Measurements from ENCODE around the gene TBC1D10B.

TBC1D10B gene

GRCh38 chr16:30370456-30371247 is at the start of gene TBC1D10B:
Gene TBC1D10B, minus strand, starts transcription at chr16:30370494. Its CDS starts 311 bp downstream, at chr16:30370183.
- DNase-seq = peak; percentile 98

GRCh38 chr16:30418350-30419181 is 48.3 kb upstream of the TBC1D10B start:
- no peak for DNase-seq

GRCh38 chr16:30417529-30418349 is 47.4 kb upstream of the TBC1D10B start:
- DNase-seq = no peak

- no peak for DNase-seq
These were observed 46.6 kb upstream of the TBC1D10B start for GRCh38 chr16:30416624-30417528.

GRCh38 chr16:30416047-30416603 is 45.8 kb upstream of the TBC1D10B start:
- no peak for DNase-seq

- DNase-seq = no peak
These were observed 43.9 kb upstream of the TBC1D10B start for GRCh38 chr16:30414159-30414558.

GRCh38 chr16:30413112-30413806 is 43.0 kb upstream of the TBC1D10B start:
- DNase-seq = no peak

GRCh38 chr16:30409125-30410060 is 39.1 kb upstream of the TBC1D10B start:
- peak; percentile 22 for DNase-seq

- DNase-seq = no peak
These were observed 37.7 kb upstream of the TBC1D10B start for GRCh38 chr16:30407804-30408534.

GRCh38 chr16:30407102-30407803 is 37.0 kb upstream of the TBC1D10B start, which contains the start of gene ZNF771:
Gene ZNF771, plus strand, starts transcription at chr16:30407606. Its CDS starts 448 bp downstream, at chr16:30408054.
- no peak for DNase-seq

- DNase-seq = no peak
These were observed 36.5 kb upstream of the TBC1D10B start for GRCh38 chr16:30406795-30407101.

GRCh38 chr16:30401768-30402425 is 31.6 kb upstream of the TBC1D10B start:
- DNase-seq = no peak

- DNase-seq = no peak
These were observed 29.3 kb upstream of the TBC1D10B start for GRCh38 chr16:30399435-30400186.

- DNase-seq = no peak
These were observed 28.6 kb upstream of the TBC1D10B start for GRCh38 chr16:30398661-30399434.

- DNase-seq = no peak
These were observed 27.7 kb upstream of the TBC1D10B start for GRCh38 chr16:30397776-30398660.

All from NCI-H187 treated with DMSO at 0.1 percent for 48 hours (cell line).